ENCODE measurements around the gene WNT3.
"Not testable (repeated sequence)": the region's sequence is repeated elsewhere in the genome, so short reads cannot be mapped to it uniquely, and the experiment has no call there.

Gene WNT3

DNA sequence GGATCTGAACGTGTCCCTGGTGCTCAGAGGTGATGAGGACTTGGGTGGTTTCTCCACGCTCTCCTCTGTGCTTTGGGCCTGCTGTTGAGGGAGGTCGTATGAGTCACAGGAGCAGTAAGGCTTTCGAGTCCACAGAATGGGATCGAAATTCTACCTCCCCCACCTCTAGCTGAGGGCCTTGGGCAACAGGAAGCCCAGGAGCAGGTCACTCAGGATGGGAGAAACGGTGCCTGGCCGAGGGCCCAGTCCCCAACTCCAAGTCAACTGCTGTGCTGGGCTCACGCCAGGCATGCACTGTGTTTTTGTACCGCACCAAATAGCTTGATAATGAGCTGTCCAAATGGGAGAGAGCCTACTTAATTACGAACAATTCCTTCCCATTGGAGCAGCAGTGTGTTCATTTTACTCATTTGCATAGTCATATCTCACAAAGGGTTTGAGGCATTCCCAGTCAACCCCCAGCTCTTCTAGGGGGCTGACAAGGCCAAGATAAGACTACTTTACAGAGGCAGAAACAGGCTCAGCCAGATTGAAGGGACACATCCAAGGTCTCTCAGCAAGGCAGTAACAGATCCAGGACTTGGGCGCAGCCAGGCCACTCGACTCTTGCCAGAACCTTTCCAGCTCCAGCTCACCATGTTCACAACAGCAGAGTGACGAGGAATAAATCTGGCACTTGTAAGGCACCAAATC, 53.6 kb downstream of the WNT3 start:
- DNase-seq (ENCODE audit: low spot score) = peak; percentile 72

DNA sequence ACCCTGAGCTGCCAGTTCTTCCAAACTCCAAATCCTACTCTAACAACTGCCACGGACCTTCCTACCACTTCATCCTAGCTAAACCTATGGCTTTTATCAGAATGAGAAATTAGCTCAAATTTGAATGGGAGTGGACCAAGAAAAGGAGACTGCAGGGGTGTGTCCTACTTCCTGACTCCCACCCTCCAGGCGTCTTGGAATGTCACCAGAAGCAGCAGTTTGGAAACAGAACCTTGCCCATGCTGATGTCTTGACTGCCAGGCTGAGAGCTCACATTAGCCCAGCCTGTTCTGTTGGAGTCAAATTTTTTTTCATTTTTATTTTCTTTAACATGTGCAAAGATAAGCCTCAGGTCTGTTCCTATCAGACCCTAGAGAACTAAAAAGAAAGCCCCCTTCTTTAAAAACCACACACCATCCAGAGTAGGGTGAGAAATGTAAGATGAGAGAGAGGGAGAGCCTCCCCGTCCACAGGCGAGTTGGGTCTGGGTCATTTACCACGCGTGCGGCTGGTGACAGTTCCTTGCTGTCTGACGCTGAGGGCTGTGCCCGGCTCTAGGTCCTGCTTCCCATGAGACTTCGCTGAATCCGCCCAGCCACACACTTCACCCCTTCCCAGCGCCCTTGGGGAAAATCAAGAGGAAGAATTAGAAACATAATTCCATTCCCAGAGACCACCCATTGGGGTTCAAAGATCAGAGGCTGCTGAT, 54.3 kb downstream of the WNT3 start:
- no peak for DNase-seq (ENCODE audit: low spot score)

DNA sequence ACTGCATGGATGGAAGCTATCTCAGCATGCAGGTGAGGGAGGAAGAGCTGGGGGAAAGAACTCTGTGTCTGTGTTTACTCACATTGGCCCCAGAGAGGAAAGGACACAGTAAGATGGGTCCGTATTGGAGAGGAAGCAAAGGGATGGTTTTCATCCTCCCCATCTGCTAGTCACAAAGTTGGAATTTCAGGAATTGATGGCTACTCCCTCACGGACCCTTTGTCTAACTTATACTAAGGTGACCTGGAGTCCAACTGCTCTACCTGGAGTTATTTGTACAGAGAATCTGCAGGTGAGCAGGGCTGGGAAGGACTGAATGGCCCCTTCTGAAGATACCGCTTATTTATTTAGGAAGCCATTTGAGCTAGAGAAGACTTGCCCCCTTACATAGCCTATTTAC, 55.1 kb downstream of the WNT3 start:
- peak; percentile 32 for DNase-seq (ENCODE audit: low spot score)

DNA sequence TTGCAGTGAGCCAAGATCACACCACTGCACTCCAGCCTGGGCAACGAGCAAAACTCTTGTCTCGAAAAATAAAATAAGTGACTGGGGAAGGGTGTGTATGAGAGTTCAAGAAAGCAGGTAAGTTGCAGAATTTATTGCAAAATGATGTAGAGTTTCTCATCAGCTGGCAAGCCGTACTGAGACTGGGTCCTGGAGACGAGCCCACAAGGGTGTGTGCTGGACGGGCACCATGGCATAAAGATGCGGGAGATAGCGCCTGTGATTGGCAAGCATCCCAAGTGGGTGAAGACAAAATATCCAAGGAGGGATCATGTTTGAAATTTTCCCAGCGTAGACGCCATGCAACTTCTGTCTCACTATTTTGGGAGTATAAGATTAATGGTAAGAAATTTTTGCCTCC, 59.4 kb downstream of the WNT3 start:
- no peak for DNase-seq (ENCODE audit: low spot score)

DNA sequence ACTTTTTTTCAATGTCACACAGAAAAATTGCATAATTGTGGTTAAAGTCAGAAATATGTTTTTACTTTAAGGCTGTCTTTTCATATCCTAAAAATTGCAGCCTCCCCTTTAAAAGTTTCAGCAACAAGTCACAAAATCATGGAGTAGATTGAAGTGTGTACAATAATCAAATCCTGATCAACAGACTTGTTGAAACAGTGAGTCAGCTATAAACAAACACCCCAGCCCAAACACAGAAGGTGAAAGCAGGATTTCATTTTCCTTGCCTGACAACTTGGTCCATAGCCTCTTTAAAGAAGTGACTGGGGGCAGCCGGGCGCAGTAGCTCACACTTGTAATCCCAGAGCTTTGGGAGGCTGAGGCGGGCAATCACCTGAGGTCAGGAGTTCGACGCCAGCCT, 59.9 kb downstream of the WNT3 start:
- DNase-seq (ENCODE audit: low spot score) = no peak

DNA sequence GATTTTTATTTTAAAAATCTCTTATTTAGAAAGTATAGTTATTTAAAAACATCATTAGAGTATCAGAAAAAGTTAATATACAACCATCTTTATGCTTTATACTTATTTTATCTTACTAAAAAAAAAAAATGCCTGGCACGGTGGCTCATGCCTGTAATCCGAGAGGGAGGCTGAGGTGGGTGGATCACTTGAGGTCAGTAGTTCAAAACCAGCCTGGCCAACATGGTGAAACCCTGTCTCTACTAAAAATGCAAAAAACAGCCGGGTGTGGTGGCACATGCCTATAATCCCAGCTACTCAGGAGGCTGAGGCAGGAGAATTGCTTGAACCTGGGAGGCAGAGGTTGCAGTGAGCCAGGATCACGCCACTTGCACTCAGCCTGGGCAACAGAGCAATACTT, 60.9 kb downstream of the WNT3 start:
- DNase-seq (ENCODE audit: low spot score) = not testable (repeated sequence)

DNA sequence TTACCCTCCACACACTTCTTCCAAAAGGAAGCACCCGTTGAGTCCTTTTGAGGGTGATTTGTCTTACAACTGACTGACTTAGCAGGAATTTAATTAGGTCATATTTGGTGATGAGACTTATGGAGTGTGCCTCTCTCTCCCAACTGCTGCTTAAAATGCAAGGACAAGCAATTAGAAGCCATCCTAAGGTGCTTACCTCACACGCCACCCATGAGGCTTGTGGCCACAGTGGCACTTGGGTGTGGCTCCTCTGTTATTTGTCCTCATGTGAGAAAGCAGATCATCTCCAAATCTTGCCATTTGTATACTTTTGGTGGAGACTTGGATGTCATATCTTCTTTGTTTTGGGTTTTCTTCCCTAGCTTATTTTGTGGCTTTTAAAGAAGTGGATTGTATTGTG, 61.6 kb downstream of the WNT3 start:
- DNase-seq (ENCODE audit: low spot score) = no peak

DNA sequence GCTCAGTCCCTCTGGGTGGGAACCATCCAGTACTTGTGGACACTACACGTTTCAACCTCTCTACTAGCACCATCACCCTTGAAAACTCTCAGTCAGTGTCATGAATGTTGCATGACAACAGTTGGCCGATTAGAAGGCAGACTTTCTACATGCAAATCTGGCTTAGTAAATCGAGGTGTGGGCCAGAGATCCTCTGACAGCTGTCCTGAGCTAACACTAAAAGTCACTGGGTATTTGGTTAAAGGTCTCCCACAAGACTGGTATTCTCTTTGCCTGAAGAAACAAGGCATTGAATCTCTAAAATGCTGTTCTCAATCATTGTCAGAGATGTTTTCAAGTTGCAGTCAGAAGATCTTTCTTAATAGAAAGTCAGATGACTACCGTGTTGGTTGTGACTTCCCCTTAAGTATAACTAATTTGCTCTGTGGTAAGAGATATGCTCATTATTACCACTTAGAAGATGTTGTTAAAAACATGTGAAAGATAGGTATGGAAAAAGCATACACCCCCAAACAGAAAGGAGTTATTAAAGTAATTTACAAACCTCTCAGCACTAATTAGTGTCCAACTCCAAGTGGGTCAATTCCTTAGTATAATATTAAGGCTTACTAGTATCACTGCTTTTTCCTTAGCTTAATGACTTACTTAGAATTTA, 62.3 kb downstream of the WNT3 start:
- DNase-seq (ENCODE audit: low spot score) = no peak

DNA sequence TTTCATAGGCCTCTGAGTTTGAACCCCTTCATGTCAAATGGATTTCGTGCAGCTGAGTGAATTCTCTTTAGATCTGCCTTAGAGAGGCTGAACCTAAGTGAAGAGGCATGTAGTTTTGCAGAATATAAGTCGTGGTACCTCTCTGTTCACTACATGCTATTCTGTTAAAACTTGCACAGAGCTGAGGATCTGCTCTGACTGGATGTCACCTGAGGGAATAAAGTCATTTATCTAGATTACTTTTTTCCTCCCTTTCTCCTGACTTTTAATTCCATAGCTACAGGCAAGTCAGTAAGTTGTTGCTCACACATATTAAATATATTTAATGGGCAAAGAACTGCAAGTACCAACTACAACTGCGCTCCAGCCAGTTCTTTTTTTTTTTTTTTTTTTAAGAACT, 64.7 kb downstream of the WNT3 start:
- DNase-seq (ENCODE audit: low spot score) = no peak

DNA sequence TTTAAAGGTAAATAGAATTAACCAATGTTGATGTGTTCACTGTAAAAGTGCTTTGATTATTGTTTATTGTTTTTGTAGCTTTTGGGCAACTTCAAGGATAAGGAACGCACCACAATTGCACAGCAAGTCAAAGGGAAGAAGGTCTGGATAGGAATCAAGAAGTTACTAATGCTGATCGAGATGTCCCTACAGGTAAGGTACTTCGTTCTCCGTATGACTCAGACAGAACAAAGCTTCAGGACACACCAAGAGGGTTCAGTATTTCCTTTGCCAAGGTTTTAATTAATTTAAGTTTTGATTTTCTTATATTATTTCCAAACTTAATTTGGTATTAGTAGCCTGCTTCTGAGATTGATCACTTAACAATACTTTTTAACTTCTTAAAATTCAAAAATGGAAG, 67.1 kb downstream of the WNT3 start:
- DNase-seq (ENCODE audit: low spot score) = no peak

DNA sequence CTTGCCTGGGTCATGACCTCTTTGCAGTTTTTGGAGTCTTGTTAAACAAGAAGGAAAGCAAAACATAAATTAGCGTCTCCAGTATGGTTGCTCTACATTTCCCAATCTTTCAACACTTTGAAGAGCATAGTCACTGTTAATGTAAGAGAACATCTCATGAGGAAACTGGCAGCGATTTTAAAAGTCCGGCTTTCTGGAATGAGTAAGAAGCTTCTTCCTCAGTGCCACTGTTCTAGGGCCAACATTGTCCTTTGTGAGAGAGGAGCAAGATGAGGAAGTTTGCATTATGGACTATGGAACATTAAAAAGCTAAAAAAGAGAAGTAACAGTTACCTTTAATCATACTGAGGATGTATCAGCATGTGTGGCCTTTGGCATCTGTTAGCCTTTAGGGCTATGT, 73.1 kb downstream of the WNT3 start:
- no peak for DNase-seq (ENCODE audit: low spot score)

DNA sequence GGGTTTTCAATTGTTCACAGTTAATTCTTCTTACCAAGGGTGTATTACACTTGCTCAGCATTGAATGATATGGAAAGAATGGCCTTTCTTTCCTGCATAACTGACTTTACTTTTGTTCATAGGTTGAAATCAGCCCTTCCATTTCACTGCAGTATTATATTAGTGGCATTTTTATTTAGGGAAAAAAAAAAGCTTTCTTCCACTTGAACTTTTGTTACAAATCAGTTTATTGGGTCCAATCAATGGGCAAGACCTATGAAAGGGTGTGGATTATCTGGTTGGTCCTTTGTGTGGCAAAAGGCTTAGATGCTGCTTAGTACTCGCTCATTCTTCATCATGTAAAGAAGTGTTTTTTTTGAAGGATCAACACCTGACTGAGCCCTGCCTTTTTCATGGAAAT, 74.1 kb downstream of the WNT3 start:
- no peak for DNase-seq (ENCODE audit: low spot score)

DNA sequence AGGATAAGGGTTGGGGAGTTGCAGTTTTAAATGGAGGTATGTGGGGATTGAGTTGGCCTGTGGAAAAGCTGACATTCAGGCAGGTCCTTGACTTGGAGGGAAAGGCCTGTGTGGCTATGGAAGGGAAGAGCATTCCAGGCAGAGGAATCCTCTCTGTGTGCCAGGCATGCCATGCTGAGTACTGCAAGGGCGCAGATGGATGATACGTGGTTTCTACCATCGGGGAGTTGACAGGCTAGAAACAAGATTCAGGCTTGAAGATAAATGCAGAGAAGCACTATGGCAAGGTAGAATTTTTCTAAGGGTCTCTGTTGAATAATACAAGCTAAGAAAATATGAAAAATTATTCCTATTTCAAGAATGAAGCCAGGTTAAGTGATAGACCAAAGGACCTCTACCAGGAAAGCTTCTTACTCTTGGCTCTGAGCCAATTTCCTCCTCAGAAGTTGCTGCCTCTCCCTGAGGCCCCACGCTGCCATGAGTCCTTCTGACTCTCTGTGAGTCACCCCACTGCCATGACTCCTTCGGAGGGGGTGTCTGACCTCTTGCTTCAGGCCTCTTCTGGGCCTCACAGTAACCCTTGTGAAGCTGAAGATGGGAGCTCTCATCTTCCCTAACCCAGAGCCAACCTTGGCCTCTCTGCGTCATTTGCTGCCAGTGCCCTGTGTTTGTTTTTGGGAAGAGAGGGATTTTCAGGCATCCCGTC, 75.8 kb downstream of the WNT3 start:
- peak; percentile 97 for DNase-seq (ENCODE audit: low spot score)

DNA sequence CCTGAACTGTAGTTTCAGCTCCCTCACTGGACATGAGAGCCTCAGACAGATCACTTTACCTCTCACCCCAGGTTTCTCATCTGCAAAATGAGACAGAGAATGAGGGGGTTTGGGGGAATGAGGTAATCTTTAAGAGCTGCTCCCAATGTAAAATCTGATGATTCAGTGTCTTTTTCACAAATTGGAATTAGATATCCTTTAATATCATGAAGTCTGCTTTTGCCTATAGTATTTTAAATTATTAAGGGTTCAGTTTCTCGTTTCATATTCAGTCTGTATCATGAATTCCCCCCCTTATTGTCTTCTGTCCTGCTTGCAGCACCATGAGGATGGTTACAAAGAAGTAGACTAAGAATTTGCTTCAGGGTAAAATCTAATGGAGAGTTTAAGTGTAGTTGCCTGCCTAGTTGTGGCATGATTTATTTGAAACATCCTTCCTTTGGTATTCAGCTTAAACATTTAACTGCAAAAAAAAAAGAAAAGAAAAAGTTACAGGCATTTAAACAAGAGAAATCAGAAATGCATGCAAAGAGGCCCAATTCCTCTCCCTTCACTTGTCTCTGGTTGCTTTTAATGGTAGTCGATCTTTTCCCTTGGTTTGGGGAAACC, 77.3 kb downstream of the WNT3 start:
- no peak for DNase-seq (ENCODE audit: low spot score)

DNA sequence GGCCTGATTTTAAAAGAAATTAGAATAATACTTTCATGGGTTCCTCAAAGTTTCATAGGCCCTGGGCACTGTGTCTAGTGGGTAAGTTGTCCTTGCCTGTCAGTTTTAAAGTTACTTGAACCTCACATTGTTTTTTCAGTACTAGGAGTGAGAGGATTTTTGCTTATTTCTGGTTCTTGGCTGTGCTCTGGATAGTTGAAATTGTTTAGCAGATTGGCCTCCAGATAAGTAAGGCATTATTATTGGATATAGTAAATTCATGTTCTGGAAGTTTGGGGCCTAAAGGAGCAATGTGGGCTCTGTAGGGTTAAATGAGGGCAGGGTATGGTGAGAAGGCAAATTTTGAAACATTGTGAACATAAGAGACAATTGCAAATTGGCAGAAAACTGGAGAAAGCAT, 78.5 kb downstream of the WNT3 start:
- no peak for DNase-seq (ENCODE audit: low spot score)

DNA sequence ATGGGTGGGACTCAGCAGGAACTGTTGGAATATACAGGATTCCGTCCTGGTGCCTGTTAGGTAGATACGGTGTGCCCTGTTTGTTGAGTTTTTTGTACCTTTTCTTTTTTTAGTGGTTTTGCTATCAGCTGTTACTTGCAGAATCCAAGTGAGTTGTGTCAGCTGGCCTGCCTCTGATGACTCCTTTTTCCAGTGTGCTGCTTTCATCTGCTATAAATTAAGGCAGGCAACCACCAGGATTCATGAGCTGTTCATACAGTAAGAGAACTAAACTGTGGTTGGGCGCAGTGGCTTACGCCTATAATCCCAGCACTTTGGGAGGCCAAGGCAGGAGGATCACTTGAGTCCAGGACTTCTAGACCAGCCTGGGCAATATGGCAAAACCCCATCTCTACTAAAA, 79.9 kb downstream of the WNT3 start:
- no peak for DNase-seq (ENCODE audit: low spot score)

DNA sequence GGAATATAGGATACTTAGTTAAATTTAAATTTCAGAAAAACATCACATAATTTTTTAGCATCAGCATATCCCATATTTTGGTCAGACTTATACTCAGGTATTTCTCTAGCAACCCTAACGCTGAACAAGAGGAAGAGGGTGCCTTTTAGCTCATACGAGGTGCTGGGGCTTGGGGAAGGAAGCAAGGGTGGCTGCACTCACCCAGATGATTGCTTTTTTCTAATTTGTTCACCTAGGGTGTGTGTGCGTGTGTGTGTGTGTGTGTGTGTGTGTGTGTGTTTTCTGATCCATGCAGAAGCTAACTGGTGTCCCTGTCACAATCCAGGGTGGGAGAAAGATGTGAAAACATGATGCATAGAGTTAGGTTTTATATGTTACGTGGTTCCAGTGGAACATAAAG, 81.2 kb downstream of the WNT3 start:
- no peak for DNase-seq (ENCODE audit: low spot score)

DNA sequence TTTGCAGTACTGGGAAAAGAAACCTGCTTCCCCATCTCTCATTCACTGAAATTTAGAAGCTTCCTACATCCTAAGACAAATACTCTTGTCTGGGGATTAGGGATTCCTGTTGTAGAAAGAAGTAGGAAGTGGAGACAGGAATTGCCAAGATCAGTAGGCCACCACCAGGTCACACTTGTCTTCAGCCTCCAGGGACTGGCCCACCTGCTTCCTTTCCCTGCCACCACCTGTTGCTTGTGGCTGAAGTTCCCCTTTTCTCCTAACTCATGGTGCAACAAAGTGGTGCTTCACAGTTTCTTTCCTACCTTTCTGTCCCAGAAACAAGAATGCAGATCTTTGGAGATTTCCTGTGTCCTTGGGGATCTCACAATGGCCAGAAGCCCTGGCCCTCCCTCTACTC, 82.4 kb downstream of the WNT3 start:
- DNase-seq (ENCODE audit: low spot score) = no peak

DNA sequence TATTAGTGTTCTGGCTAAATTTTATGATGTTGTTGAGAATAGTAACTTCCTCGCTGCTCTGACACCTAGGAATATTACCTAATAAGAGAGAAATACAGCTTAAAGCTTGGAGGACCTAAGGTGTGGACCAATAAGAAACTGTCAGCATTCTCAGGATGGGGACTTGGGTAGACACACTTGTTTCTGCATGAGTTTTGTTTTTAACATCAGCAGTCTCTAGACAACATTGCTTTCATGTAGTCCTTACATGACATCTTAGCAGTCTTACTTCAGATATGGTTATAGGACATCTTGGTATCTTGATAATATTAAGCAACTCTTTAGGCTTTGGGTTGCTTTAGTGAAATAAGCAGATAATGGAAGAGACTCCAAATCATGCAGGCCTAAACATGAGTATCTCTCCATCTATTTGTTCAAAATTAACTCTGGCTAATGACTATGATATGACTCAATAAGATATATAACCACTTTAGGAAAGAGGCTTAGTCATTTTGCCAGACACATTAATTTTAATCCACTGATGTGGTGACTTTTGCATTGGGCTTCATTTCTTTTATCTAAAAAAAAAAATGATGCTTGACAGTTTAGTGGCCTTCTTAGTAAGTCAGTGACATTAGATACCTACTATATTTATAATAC, 84.5 kb downstream of the WNT3 start:
- peak; percentile 68 for DNase-seq (ENCODE audit: low spot score)

DNA sequence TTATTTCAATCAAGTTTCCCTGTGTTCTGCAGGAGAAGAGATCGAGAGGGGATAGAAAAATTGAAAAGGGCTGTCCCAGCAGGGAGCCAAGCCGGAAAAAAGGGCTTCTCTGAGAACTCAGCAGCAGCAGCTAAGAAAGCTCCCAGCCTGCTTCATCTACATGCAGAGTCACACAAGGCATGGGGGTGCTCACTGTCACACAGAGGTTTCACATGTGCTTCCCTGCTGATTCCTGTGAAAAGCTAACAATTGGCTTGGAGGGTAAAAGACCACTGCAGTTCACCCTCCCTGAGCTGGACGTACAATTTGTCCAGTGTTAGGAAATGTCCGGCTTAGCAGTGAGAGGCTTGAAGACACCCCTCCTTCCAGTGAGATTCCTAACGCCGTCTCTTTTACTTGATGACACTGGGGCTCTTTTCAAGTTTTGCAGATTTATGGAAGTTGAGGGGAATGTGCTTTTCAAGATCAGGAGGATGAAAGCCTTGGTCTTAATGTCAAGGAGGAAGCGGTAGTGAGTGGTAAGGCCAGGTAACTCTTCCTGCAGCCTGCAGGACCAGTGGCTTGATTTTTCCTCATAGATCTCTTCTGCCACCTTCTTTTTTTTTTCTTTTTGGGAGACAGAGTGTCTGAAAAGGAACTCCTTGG, 85.6 kb downstream of the WNT3 start:
- DNase-seq (ENCODE audit: low spot score) = no peak

DNA sequence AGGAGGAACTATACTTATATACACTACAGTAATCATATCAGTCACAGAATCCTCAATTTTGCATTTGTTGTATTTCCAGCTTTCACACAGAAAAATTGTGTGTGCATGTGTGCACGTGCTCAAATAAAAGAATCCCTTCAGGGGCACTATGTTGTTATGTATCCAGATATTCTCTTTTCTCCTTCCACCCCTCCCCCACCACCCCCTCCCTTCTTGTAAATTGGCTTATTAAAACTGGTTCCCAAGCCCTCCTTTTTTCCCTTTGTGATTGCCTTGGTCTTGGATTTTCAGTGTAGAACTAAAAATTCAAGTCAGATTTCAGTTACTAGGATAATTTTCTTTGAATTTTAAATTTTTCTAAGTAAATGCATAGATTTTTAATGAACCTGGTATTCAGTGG, 86.3 kb downstream of the WNT3 start:
- no peak for DNase-seq (ENCODE audit: low spot score)
